Measurements from ENCODE around the gene RNF121.

The RNF121 gene

DNA sequence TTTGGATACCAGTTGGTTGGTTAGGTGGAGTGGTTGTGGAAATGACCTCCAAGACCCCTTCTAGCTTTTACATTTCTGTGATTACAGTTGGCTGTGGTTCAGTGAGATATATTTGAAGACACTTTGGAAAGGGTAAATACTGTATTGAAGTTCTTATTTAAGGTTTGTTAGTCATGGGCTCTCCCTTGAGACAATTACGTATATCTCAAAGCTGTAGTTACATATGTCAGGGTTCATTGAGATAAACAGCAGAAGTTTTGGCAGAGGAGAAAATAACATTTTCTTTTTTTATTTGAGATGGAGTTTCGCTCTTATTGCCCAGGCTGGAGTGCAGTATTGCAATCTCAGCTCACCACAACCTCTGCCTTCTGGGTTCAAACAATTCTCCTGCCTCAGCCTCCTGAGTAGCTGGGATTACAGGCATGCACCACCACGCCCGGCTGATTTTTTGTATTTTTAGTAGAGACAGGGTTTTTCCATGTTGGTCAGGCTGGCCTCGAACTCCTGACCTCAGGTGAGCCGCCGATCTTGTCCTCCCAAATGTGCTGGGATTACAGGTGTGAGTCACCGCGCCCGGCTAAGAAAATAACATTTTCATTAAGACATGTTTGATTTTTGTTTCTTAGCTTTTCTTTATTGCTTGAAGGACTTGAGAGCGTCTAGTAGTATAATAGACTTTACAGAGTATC is 1.9 kb downstream of the RNF121 start:
- CTCF ChIA-PET: no interaction called here
- no peak for TF ChIP-seq FOXM1 (IDR thresholded peaks at IDR 0.05; ENCODE audit: borderline replicate concordance)
- no peak for TF ChIP-seq SP1 (IDR thresholded peaks at IDR 0.05)
- no peak for TF ChIP-seq ARNT (IDR thresholded peaks at IDR 0.05)
- TF ChIP-seq HDGF (IDR thresholded peaks at IDR 0.05; ENCODE audit: borderline replicate concordance): no peak
- TF ChIP-seq SUZ12 (IDR thresholded peaks at IDR 0.05): no peak
- TF ChIP-seq NFRKB (IDR thresholded peaks at IDR 0.05): no peak
- DNase-seq (ENCODE audit: extremely low spot score): no peak
- POLR2A ChIA-PET: interaction anchor here (2.9 kb wide), 1 partner anchor 13 kb away, joined by 16 read pairs; no protein-coding TSS in a partner anchor

DNA sequence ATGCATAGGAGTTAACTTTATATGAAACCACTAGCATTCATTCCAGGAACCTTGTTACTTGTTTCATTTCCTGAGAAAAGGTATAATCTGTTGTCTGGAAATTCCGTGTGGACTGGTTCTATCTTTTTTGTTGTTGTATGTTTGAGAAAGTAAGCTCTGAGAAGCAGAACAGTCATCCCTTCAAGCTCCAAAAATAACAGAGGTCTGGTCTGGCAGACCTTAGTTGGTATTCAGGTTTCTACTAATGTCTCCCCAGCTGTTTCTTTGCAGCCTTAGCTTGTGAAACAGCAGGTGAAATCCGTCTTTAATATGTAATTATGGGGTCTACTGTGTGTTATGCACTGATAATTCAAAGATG is 2.4 kb downstream of the RNF121 start:
- CTCF ChIA-PET: no interaction called here
- DNase-seq (ENCODE audit: extremely low spot score): no peak
- no peak for TF ChIP-seq L3MBTL2 (conservative IDR thresholded peaks at IDR 0.05)
- TF ChIP-seq SP1 (IDR thresholded peaks at IDR 0.05): no peak
- TF ChIP-seq, protein P1, sequence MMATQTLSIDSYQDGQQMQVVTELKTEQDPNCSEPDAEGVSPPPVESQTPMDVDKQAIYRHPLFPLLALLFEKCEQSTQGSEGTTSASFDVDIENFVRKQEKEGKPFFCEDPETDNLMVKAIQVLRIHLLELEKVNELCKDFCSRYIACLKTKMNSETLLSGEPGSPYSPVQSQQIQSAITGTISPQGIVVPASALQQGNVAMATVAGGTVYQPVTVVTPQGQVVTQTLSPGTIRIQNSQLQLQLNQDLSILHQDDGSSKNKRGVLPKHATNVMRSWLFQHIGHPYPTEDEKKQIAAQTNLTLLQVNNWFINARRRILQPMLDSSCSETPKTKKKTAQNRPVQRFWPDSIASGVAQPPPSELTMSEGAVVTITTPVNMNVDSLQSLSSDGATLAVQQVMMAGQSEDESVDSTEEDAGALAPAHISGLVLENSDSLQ (IDR thresholded peaks at IDR 0.05): no peak
- no peak for TF ChIP-seq FOXM1 (IDR thresholded peaks at IDR 0.05; ENCODE audit: borderline replicate concordance)
- POLR2A ChIA-PET: no interaction called here

DNA sequence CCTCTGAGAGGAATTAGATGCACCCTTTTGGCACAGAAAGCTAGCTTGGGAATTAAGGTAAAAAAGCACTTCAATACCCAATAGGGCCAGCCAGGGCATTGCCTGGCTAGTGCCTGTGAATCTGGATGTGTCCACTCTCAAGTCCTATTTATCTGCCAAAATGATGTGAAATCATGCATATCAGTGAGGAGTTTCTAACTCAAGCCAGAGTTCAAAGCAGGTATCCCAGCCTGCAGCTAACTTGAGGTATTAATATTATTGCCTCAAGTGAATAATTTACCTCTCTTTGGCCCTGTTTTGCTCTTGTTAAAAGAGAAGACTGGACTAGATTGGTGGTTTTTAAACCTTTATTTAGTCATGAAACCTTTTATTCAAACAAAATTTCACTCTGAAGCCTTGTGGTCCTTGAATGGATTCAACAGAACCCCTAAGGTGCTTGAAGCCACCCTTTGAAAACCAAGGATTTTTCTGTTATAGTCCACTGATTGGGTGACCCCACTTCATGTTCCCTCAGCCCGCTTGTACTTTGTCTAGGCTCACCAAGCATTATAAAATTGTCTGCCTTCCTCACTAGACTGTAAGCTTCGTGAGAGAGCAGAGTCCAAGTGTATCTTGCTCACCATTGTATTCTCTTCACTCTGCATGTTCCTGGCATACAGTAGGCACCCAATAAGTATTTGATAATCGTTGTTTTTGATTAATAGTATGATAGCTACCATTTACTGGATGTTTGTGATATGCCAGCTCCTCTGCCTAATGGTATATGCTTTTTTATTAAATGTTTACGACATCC is 4.5 kb downstream of the RNF121 start:
- ChIA-PET CTCF (interaction anchor here (1.1 kb wide), 1 partner anchor 44 kb away, joined by 3 read pairs; no protein-coding TSS in a partner anchor), POLR2A (no interaction called here)
- no peak for DNase-seq (ENCODE audit: extremely low spot score)
- no peak for TF ChIP-seq HDGF (IDR thresholded peaks at IDR 0.05; ENCODE audit: borderline replicate concordance)
- no peak for TF ChIP-seq NFRKB (IDR thresholded peaks at IDR 0.05)
- TF ChIP-seq ZNF384 (IDR thresholded peaks at IDR 0.05): no peak
- no peak for TF ChIP-seq ARNT (IDR thresholded peaks at IDR 0.05)
- TF ChIP-seq SP1 (IDR thresholded peaks at IDR 0.05): no peak
- TF ChIP-seq, protein P1 (IDR thresholded peaks at IDR 0.05): no peak
- TF ChIP-seq SUZ12 (IDR thresholded peaks at IDR 0.05): no peak
- TF ChIP-seq FOXK2 (IDR thresholded peaks at IDR 0.05): no peak
- TF ChIP-seq TARDBP (IDR thresholded peaks at IDR 0.05): no peak
- no peak for TF ChIP-seq FOXM1 (IDR thresholded peaks at IDR 0.05; ENCODE audit: borderline replicate concordance)
- no peak for TF ChIP-seq BHLHE40 (IDR thresholded peaks at IDR 0.05; ENCODE audit: borderline replicate concordance)
- TF ChIP-seq FOXA1 (IDR thresholded peaks at IDR 0.05): no peak
- TF ChIP-seq L3MBTL2 (conservative IDR thresholded peaks at IDR 0.05): no peak
- TF ChIP-seq ELF4 (IDR thresholded peaks at IDR 0.05): no peak
- TF ChIP-seq CTBP1 (IDR thresholded peaks at IDR 0.05; ENCODE audit: borderline replicate concordance): no peak

DNA sequence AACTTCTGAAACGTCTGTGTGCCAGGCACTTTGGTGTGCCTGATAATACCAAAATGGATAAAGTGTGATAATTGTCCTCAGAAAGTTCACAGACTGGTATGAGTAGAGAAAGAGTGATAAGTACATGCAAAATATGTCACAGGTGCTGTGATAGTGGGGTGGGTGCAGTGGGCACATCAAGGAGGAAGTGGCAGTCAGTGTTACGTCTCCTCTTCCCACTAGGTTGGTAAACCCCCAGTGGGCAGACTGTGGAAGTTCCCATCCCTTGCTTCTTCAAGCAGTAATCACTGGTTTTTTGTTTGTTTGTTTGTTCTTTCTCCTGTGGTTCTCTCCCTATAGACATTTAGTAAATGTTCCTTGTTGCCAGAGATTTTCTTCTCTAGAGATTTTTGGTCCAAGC is 5.4 kb downstream of the RNF121 start:
- POLR2A ChIA-PET: no interaction called here
- DNase-seq (ENCODE audit: extremely low spot score): no peak
- CTCF ChIA-PET: no interaction called here
- TF ChIP-seq FOXM1 (IDR thresholded peaks at IDR 0.05; ENCODE audit: borderline replicate concordance): no peak
- TF ChIP-seq CTBP1 (IDR thresholded peaks at IDR 0.05; ENCODE audit: borderline replicate concordance): no peak
- no peak for TF ChIP-seq ZNF384 (IDR thresholded peaks at IDR 0.05)
- no peak for TF ChIP-seq BHLHE40 (IDR thresholded peaks at IDR 0.05; ENCODE audit: borderline replicate concordance)
- TF ChIP-seq ELF4 (IDR thresholded peaks at IDR 0.05): no peak
- no peak for TF ChIP-seq FOXA1 (IDR thresholded peaks at IDR 0.05)
- TF ChIP-seq L3MBTL2 (conservative IDR thresholded peaks at IDR 0.05): no peak
- TF ChIP-seq, protein P1 (IDR thresholded peaks at IDR 0.05): no peak
- no peak for TF ChIP-seq SP1 (IDR thresholded peaks at IDR 0.05)
- no peak for TF ChIP-seq NFRKB (IDR thresholded peaks at IDR 0.05)
- no peak for TF ChIP-seq ARNT (IDR thresholded peaks at IDR 0.05)
- no peak for TF ChIP-seq LEF1 (IDR thresholded peaks at IDR 0.05; ENCODE audit: borderline replicate concordance)

DNA sequence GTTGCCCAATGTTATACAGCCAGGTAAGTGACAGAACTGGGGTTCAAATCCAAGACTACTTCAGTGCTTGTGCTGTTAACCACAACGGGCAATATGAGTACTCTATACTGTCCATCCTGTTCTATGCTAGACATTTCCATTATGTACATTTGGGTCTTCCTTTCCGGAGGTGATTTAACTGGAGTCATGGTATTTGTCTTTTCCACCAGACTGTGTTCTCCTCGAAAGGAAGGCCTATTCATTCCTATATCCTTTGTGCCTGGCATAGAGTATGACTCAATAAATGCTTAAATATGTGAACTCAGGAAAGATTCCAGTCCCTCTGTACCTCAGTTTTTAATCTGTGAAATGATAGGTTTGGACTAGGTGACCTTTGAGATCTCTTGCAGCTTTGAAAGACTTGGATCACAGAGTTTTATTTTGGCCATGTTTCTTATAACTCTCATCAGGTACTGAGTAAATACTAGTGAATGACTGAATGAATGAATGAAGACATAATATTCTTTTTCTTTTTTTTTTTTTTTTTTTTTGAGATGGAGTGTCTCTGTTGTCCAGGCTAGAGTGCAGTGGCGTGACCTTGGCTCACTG is 6.6 kb downstream of the RNF121 start:
- ChIA-PET POLR2A (no interaction called here), CTCF (no interaction called here)
- no peak for DNase-seq (ENCODE audit: extremely low spot score)
- TF ChIP-seq HDGF (IDR thresholded peaks at IDR 0.05; ENCODE audit: borderline replicate concordance): no peak
- no peak for TF ChIP-seq ARNT (IDR thresholded peaks at IDR 0.05)
- TF ChIP-seq LEF1 (IDR thresholded peaks at IDR 0.05; ENCODE audit: borderline replicate concordance): no peak
- TF ChIP-seq ELF4 (IDR thresholded peaks at IDR 0.05): no peak
- TF ChIP-seq CTBP1 (IDR thresholded peaks at IDR 0.05; ENCODE audit: borderline replicate concordance): no peak
- no peak for TF ChIP-seq FOXA1 (IDR thresholded peaks at IDR 0.05)
- TF ChIP-seq SP1 (IDR thresholded peaks at IDR 0.05): no peak
- TF ChIP-seq NFRKB (IDR thresholded peaks at IDR 0.05): no peak
- no peak for TF ChIP-seq SUZ12 (IDR thresholded peaks at IDR 0.05)
- TF ChIP-seq, protein P1 (IDR thresholded peaks at IDR 0.05): no peak
- TF ChIP-seq FOXM1 (IDR thresholded peaks at IDR 0.05; ENCODE audit: borderline replicate concordance): no peak
- TF ChIP-seq BHLHE40 (IDR thresholded peaks at IDR 0.05; ENCODE audit: borderline replicate concordance): no peak
- no peak for TF ChIP-seq L3MBTL2 (conservative IDR thresholded peaks at IDR 0.05)
- TF ChIP-seq FOXK2 (IDR thresholded peaks at IDR 0.05): no peak
- no peak for TF ChIP-seq ZNF384 (IDR thresholded peaks at IDR 0.05)
- TF ChIP-seq TARDBP (IDR thresholded peaks at IDR 0.05): no peak

Data from HEK293T (cell line).